Articular chondrocyte of knee joint (primary cell): Measurements from ENCODE around the gene P2RX2. TPM values are rescaled to one million over a fixed set of nuclear protein-coding genes. Genes with fewer than 3 reads are reported as not detected.

Experiments used
- small RNA-seq: library from RNA; depleted of rRNA; stranded (forward); fragments of <200 nt; gene quantifications from one replicate; pipeline ENCODE3, GENCODE V24; 2012
- total RNA-seq: library from RNA; depleted of rRNA; stranded (reverse); fragments of >200 nt; gene quantifications from 2 replicates; pipeline ENCODE4 v1.2.3, GENCODE V29; 2012

P2RX2 gene
- total RNA-seq, result not detected in 2 replicates

DNA sequence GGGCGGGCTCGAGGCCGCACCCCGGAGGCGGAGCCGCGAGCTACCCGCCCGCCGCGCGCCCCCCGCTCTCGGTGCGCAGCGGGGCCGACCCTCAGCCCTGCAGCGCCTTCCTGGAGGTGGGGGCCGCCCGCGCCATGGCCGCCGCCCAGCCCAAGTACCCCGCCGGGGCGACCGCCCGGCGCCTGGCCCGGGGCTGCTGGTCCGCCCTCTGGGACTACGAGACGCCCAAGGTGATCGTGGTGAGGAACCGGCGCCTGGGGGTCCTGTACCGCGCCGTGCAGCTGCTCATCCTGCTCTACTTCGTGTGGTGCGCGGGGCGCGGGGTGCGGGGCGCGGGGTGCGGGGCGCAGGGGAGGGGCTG is at the start of gene P2RX2:
TSS of gene P2RX2 (plus strand) at position 94 of the 361 bp plus-strand sequence. CDS start at position 135, 41 bp downstream.

DNA sequence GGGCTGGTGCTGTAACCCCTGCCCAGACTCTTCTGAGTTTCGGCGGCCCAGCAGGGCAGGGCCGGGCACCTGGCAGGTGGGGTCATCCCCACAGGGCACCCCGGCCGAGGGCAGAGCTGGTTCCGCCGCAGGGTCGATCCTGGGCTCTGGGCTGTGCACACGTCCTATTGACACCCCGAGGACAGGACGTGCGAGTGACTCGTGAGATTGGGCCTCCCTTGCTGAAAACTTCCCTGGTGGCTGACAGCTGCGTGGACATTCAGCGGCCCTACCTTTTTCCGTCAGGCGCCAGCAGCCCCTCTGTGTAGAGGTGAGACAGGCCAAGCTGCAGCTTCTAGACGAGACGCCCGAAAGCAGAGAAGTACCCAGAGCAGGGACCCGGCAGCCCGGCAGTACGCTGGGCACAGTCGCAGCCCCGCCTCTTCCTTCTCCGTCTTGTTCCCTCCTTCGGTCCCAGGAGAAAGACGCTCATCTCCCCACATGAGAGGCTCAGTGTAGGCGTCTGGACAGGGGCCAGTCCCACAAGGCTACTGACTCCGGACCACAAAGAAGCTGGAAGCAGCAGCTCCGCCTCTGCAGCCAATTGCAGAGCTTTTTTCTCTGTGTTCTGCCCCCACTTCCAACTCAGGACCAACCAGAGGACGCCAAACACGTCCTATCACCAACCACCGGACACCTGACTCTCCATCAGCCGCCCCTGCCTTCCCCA is 8.4 kb upstream of the P2RX2 start, which contains the start of gene LRCOL1:
TSS of gene LRCOL1 (minus strand) at position 532 of the 709 bp plus-strand sequence. CDS start 4,331 bp downstream, outside the sequence.

Small RNA genes within 50 kb of the gene (small RNA-seq; reads per million reads assigned to genes)
- gene MIR6763, result not detected

Other genes with a start within 250 kb of the P2RX2 start
- 2.5 and 3.5 TPM in 2 replicates for gene FBRSL1, start 128.6 kb upstream of the P2RX2 start, total RNA-seq
- gene LRCOL1, start 8.2 kb upstream of the P2RX2 start, total RNA-seq, result not detected in 2 replicates
- gene POLE, start 68.6 kb downstream of the P2RX2 start, total RNA-seq, result 14.7 and 22.5 TPM in 2 replicates
- gene PXMP2, start 68.8 kb downstream of the P2RX2 start, total RNA-seq, result 15.2 and 15.4 TPM in 2 replicates
- 18.6 and 20.1 TPM in 2 replicates for gene PGAM5, start 92.1 kb downstream of the P2RX2 start, total RNA-seq
- 67.7 and 70.7 TPM in 2 replicates for gene ANKLE2, start 143.1 kb downstream of the P2RX2 start, total RNA-seq
- 96.7 and 97.0 TPM in 2 replicates for gene GOLGA3, start 210.1 kb downstream of the P2RX2 start, total RNA-seq